Activated T-cell treated with anti-CD3 and anti-CD28 coated beads for 4 hours (primary cell): ENCODE data around the gene NT5C2.
"Not testable (repeated sequence)": the region's sequence is repeated elsewhere in the genome, so short reads cannot be mapped to it uniquely, and the experiment has no call there.

Source experiments
- DNase-seq: peaks from one replicate; pipeline ENCODE4 v3.0.0-alpha.2; 2020

NT5C2 gene

GRCh38 chr10:103080891-103081581 is 112.0 kb downstream of the NT5C2 start:
- DNase-seq = no peak

- no peak for DNase-seq
Observed at GRCh38 chr10:103079946-103080345, 113.1 kb downstream of the NT5C2 start.

- no peak for DNase-seq
Observed at GRCh38 chr10:103079100-103079499, 114.0 kb downstream of the NT5C2 start.

DNA sequence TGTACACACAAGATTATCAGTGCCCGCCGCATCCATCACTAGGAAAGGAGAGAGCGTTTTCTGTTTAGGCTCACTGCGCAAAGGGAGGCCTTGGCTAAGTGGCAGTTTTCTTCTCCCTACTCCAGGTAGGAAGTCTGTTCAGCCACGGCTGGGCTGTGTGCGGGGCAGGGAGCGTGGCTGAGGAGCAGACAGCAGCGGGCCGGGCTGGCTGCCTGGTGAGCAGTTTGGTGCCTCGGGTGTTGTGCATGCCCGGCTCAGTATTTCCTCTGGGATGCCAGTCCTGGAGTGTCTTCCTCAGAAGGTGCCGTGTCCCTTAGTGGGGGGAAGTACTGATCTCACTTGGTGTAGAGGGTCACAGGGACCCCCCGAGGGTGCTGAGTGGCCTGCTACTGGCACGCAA is 114.4 kb downstream of the NT5C2 start:
- no peak for DNase-seq

- DNase-seq = no peak
Observed at GRCh38 chr10:103078309-103078615, 114.8 kb downstream of the NT5C2 start.

DNA sequence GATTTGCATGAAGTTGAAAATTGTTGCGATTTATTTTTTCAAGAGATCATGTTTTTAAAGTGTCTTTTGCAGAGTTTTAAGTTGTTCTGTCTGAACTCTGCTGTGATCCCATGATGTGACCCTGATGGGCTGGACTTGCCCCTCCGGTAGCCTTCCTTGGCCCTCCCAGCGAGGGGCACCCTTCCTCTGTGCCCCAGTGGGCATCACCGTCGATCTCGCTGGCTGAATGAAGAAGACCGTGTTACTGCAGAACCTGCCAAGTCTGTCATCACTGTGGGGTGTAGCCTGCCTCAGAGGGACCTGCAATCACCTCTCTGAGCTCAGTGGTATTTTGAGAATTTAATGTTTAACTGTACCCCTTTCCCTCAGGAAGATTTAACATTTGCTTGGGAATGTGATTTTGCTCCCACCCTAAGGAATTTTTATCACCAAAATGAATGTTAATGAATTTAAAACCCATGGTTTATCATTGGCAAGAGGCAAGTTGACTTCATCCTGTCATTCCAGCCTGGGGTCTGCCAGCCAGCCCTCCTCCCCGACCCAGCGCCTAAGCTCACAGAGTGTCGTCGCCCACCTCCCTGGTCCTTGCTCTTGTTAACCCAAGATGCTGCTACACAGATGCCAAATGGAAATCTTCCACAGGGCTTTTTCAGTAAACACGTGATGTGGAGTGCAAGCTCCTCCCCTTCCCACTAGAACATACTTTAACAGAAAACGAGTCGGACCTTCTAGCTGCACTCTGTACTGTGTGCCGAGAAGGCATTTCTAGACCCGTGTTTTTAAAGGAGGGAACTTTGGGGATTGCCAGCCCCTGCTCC is 115.4 kb downstream of the NT5C2 start:
- no peak for DNase-seq

GRCh38 chr10:103077020-103077419 is 116.1 kb downstream of the NT5C2 start:
- no peak for DNase-seq

- DNase-seq = no peak
Observed at GRCh38 chr10:103072891-103073290, 120.2 kb downstream of the NT5C2 start.

- no peak for DNase-seq
Observed at GRCh38 chr10:103072276-103072675, 120.8 kb downstream of the NT5C2 start.

GRCh38 chr10:103069453-103070331 is 123.4 kb downstream of the NT5C2 start:
- DNase-seq = peak; percentile 55

GRCh38 chr10:103067956-103068355 is 125.1 kb downstream of the NT5C2 start:
- no peak for DNase-seq

DNA sequence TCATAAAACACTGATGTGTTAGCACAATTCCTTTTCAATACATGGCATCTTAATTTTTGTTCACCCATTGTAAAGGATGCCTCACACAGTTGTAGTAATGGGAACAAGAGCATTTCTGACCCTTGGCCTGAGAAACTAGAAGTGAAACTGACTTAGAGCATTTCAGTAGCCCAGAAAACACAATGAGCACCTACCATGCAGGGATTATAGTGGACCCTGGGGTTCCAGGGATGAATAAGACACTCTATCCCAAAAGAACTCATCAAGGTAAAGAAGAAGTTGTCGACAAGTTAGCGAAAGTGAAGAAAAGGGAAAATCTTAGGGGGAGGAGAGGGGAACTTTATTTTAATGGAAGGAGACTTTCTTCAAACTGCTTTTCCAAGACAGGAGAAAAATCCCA is 125.6 kb downstream of the NT5C2 start:
- DNase-seq = no peak

DNA sequence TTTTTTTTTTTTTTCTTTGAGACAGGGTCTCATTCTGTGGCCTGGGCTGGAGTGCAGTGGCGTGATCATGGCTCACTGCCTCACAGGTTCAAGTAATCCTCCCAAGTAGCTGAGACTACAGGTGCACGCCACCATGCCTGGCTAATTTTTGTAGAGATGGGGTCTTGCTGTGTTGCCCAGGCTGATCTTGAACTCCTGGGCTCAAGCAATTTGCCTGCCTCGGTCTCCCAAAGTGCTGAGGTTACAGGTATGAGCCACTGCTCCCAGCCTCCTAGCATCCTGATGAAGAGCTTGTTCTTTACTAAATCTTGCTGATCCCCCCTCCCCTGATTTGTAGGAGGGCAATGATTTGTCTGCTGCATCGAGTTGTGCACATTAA is 126.0 kb downstream of the NT5C2 start:
- DNase-seq = not testable (repeated sequence)

GRCh38 chr10:103066141-103067098 is 126.7 kb downstream of the NT5C2 start:
- DNase-seq = no peak

GRCh38 chr10:103064956-103065355 is 128.1 kb downstream of the NT5C2 start:
- no peak for DNase-seq

DNA sequence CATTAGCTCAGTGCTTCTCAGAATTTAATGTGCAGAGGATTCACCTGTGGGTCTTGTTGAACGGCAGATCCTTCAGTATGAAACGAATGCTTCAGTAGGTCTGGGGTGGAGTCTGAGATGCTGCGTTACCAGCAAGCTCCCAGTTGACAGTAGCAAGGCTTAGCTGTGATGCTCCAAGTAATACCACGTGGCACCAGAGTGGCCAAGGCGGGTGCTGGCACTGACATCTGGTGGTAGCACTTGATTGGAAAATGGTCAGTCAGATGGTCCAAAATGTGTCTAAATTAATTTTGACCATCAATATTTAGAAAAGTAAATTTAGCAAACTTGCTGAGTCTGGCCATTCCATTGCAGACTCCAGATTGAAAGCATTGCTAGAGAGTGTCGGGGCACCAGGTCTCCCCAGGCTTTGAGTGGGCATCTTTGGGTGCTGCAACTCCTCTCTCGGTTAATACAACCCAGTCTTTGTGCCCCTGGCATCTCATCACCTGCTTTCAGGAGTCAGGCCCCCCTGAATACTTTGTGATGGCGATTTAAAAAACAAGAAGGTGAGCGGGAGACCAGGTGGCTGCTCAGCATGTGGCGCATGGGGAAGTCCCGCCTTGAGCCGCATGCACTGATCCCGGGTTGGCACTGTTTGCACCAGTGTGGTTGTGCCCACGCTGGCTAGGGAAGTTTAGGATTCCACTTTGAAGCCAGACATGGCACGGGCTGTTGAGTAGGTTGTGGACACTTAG is 130.1 kb downstream of the NT5C2 start:
- DNase-seq = no peak

DNA sequence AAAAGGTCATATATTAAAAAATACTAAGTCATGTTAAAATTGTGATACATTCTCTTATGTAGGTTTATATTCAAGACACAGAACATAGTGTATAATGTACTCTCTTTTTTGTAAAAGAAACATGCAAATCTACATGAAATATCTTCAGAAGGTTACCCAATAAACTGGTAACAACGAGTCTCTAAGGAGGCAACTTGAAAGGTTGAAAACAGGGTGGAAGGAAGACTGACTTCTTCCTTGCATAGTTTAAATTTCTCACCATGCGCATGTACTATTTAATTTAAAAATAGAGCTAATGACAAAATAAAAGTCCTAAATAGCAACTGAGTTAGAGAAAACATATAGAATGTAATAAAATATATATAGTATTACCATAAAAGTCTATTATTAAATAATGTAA is 132.5 kb downstream of the NT5C2 start:
- no peak for DNase-seq

GRCh38 chr10:103058034-103058433 is 135.0 kb downstream of the NT5C2 start:
- DNase-seq = no peak

GRCh38 chr10:103055105-103055504 is 138.0 kb downstream of the NT5C2 start:
- DNase-seq = no peak

- DNase-seq = no peak
Observed at GRCh38 chr10:103054621-103055020, 138.5 kb downstream of the NT5C2 start.
